Diencephalon (tissue), 1 donor: ENCODE results near the gene BOD1. TPM values are rescaled to one million over a fixed set of nuclear protein-coding genes. Genes with fewer than 3 reads are reported as not detected.

Source experiments
- total RNA-seq: library from RNA; depleted of rRNA; stranded (reverse); fragments of >200 nt; gene quantifications from one replicate; pipeline ENCODE4 v1.2.3, GENCODE V29; 2014

Gene BOD1
- 46.8 TPM for total RNA-seq

GRCh38 chr5:173616577-173617118 is at the start of gene BOD1:
Gene BOD1, minus strand, starts transcription at chr5:173616650. Its CDS starts 214 bp downstream, at chr5:173616436.

